ENCODE data around the gene KIAA0825.
A peak's percentile ranks its signal among the peaks of the same experiment; 100 is the strongest.

The KIAA0825 gene

DNA sequence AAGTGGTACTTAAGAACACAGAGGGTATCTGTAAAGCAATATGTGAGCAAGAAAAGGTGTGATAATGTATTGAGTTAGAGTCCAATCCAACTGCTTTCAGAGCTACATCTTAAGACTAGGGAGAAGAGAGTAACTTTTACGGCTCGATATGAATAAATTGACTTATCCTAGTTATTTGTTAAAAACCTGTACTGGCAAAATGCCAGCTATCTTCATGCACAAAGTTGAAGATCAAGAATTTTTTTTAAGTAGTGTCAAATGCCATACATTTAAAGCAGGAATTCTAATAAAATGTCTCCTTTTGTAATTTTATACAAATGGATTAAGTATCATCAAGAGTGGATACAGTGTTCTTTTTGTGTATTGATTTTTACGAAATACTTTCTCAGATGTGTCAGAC is 305.2 kb downstream of the KIAA0825 start:
- DNase-seq (ENCODE audit: low read depth): no peak

GRCh38 chr5:94312298-94312697 is 306.1 kb downstream of the KIAA0825 start:
- DNase-seq (ENCODE audit: low read depth): no peak

DNA sequence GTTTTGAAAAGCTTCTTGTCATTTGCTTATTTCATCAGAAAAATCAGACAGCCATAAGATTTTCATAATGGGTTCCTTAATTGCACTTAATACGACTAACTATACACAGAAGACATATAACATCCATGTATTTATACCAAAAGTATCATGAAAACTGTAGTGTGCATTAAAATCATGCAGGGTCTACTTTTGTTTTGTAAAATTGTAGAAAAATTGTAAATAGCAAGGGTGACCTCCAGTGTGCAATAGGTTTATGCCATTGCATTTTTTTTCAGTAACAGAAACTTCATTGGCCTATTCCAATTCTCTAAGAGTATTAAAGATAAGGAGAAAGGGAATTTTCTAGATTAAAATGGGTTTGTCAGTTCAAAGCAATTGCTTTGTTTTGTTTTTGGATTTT is 307.6 kb downstream of the KIAA0825 start:
- no peak for DNase-seq (ENCODE audit: low read depth)

DNA sequence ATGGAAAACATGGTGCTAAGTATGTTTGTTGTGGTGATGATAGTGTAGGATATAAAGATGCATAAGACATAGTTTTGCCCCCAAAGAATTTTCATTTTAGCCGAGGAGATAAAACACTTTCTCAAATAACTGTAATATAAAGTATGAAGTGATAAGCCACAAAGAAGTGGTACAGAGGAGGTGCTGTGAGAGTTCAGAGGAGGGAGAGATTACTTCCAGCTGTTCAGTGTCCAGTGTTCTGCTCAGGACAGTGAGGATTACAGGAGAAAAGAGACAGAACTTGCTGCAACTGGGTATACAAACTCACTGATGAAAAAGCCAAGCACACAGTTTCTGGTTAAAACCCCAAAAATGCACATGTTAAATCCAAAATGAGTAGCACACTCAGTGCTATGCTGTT is 309.3 kb downstream of the KIAA0825 start:
- no peak for DNase-seq (ENCODE audit: low read depth)

GRCh38 chr5:94308442-94308841 is 310.0 kb downstream of the KIAA0825 start:
- DNase-seq (ENCODE audit: low read depth): no peak

GRCh38 chr5:94304146-94304545 is 314.3 kb downstream of the KIAA0825 start:
- DNase-seq (ENCODE audit: low read depth): no peak

- peak; percentile 15 for DNase-seq (ENCODE audit: low read depth)
Measured at GRCh38 chr5:94288937-94289336, 329.5 kb downstream of the KIAA0825 start.

DNA sequence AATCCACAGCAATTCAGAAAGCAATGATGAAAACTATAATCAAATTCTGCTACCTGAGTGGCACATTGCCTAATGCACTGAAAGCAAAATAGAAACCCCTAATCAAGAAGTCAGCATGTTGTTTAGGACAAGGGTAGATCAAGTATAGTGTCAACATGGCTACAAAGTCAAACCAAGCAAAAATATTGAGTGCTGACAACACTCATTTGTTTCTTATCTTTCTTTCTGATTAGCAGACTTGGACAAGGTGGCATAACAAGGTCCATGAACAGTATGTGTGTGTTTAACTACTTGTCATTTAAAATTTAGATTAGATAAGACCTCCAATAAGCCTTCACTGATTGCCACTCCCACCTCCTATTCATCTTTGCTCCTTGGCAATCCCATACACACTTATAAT is 332.4 kb downstream of the KIAA0825 start:
- DNase-seq (ENCODE audit: low read depth): no peak

- DNase-seq (ENCODE audit: low read depth): no peak
Measured at GRCh38 chr5:94283093-94283492, 335.3 kb downstream of the KIAA0825 start.

- no peak for DNase-seq (ENCODE audit: low read depth)
Measured at GRCh38 chr5:94281236-94281801, 337.1 kb downstream of the KIAA0825 start.

GRCh38 chr5:94276751-94277150 is 341.7 kb downstream of the KIAA0825 start:
- no peak for DNase-seq (ENCODE audit: low read depth)

- no peak for DNase-seq (ENCODE audit: low read depth)
Measured at GRCh38 chr5:94276048-94276447, 342.4 kb downstream of the KIAA0825 start.

GRCh38 chr5:94274707-94275106 is 343.7 kb downstream of the KIAA0825 start:
- DNase-seq (ENCODE audit: low read depth): no peak

DNA sequence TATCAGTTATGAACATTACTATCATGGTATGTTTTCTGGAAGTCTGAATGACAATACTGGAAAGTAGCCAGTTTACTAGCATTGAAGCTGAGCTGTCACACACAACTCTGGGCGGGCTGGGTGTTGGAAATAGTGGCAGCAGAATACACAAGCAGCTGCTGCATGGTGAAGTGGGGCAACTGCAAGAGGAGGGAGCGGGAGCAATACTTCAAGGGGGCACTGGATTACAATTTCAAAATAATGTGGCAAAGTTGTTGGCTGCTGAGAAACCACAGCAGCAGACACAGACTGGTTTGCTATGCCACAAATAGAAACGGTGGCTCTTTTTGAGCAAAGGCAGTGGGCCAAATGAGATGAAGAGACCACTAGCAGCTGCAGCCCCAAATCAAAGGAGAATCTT is 350.2 kb downstream of the KIAA0825 start:
- no peak for DNase-seq (ENCODE audit: low read depth)

DNA sequence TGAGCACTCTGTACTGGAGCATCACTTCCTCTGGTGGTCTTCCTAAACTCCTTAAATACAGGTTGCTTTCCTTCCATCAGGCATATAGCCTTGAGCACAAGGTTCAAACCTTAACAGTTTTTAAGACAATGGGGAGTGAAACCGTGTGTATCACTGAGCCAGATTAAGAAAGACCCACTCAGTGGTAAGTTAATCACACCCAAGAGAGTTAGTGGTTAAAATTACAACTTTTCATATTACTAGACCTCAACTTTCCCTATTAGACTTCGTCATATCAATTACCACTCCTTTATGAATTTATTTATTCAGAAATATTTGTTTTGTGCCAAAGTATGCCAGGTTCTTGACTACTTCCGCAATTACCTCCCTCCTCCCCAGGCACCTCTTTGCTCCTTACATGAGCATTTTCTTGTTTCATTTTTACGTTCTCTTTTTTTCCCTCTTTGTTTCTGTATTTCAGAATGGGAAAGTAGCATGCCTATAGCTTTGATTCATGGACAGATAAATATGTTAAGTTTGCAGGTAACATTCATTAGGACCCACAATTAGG is 351.0 kb downstream of the KIAA0825 start:
- DNase-seq (ENCODE audit: low read depth): no peak

- DNase-seq (ENCODE audit: low read depth): no peak
Measured at GRCh38 chr5:94266170-94266569, 352.2 kb downstream of the KIAA0825 start.

DNA sequence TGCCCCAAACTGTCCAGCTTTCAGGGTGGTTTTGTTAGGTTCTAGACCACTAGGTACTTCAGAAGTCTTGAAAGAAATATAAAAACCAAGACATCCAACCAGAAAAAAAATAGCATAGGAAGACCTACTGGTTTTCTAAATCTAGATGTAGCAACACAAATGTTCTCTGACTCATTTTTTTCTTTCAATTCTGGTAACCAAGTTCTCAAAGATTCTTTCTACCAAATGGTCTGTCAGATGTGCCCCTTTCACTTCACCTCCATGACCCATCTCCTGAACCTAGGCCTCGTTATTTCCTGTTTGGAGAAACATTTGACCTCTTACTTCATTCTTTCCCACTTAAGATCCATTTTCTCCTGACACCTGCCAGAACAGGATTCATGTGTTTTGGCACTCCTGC is 355.3 kb downstream of the KIAA0825 start:
- DNase-seq (ENCODE audit: low read depth): no peak

- no peak for DNase-seq (ENCODE audit: low read depth)
Measured at GRCh38 chr5:94260096-94260495, 358.3 kb downstream of the KIAA0825 start.

- no peak for DNase-seq (ENCODE audit: low read depth)
Measured at GRCh38 chr5:94254214-94254613, 364.2 kb downstream of the KIAA0825 start.

GRCh38 chr5:94250985-94251384 is 367.4 kb downstream of the KIAA0825 start:
- no peak for DNase-seq (ENCODE audit: low read depth)

GRCh38 chr5:94249430-94249829 is 369.0 kb downstream of the KIAA0825 start:
- no peak for DNase-seq (ENCODE audit: low read depth)

DNA sequence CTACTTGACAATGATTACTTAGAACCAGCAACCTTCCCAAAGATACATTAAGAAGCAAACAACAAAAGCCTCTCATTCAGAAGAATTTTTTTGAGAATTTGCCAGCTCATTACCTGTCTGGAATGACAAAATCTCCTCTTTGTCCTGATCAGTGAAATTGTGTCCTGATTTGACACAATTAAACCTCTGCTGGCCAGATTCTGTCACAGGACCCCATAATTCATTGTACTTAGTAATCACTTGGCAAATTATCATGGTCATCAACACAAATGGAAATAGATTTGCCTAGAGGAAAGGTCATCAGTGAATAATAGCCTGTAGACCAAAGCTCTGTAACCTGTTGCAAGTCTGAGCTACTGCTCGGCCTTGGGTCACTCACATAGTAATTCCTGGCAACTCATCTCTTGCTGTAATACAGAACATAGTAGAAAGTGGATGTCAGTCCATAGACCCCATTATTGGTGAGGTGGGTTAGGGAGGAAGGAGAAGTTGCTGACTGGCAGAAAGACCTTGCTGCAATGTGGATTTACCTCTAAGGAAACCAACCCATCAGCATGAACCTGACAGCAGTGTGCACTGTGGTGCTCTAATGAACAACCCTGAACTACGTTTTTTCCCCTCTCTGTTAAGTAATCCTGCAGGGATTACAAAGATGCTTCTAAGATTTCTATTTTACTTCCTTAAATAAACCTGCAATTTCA is 370.1 kb downstream of the KIAA0825 start:
- no peak for DNase-seq (ENCODE audit: low read depth)

DNA sequence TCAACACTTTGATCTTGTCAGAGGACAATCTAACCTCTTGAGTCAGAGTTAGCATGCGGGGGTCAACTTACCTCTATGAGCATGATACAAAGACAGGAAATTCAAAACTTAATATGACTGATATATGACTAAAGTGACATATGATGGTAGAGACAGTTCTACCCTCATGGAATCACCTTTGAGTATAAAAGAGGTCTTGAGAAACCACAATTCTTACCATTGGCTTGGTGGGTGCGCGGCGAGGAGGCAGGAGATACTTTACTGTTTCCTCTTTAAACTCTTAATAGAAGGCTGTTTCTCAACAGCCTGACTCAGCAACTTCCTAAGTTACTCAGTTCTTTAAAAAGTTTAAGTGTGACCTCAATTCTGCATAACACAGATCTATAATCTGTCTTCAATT is 372.8 kb downstream of the KIAA0825 start:
- no peak for DNase-seq (ENCODE audit: low read depth)

DNA sequence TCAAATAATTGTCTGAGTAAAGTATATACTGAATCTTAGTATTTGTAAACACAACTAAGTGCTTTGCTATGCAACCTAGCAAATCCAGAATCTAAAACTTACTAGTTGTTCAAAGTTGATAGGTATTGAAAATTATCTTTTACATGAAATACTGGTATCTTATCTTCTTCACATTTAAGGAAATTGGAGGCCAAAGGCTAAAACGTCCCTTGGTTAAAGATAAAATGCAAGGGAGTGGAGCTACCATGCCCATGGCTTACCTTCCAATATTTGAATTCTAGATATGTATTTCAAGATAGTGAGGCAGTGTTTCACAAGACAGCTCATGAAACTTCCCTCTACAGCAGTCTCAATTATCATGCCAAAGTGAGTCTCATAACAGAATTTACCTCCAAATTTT is 373.5 kb downstream of the KIAA0825 start:
- no peak for DNase-seq (ENCODE audit: low read depth)
